Pancreas (tissue), 10 donors: ENCODE data around the gene RPSA. TPM values are rescaled to one million over a fixed set of nuclear protein-coding genes. Genes with fewer than 3 reads are reported as not detected.

ENCODE experiments used
- ATAC-seq, 4 donors: fragments of 200-7000 bp; cut with Tn5 transposase; one replicate each; pipeline versions ENCODE4 v1.8.0 to v1.9.1; 2020; ENCODE audit warnings: mild to moderate bottlenecking in 4 of 4, moderate library complexity in 4 of 4
- DNase-seq, 6 donors: peaks; one replicate each; pipeline ENCODE4 v3.0.0-alpha.2; 2020
- FAIRE-seq: peaks from 2 replicates; lab custom pipeline; 2012; peaks lifted over from hg19 to GRCh38; lab: Jason Lieb, UNC
- H3K27ac ChIP-seq, 4 donors: fragments of 200-600 bp; sonication (generic); 1 replicate in 3 of 4; 2 replicates in 1 of 4; pipeline versions ENCODE4 v1.5.0 to v1.8.0; 2020
- H3K27me3 ChIP-seq, 4 donors: fragments of 200-600 bp; one replicate each; pipeline ENCODE4 v1.8.0; 2021
- H3K36me3 ChIP-seq, 3 donors: fragments of 200-600 bp; sonication (generic) in 1 of 3; one replicate each; pipeline versions ENCODE4 v1.5.0 to v1.8.0; 2020 to 2021
- H3K4me1 ChIP-seq, 3 donors: fragments of 200-600 bp; one replicate each; pipeline ENCODE4 v1.8.0; 2021
- H3K4me3 ChIP-seq, 4 donors: fragments of 200-600 bp; sonication (generic) in 2 of 4; one replicate each; pipeline versions ENCODE4 v1.5.0 to v1.8.0; 2020 to 2021
- H3K9me3 ChIP-seq, 4 donors: fragments of 200-600 bp; one replicate each; pipeline ENCODE4 v1.8.0; 2021
- CTCF ChIP-seq, 4 donors: fragments of 200-600 bp; sonication (generic) in 3 of 4; IDR thresholded peaks; one replicate each; pipeline versions ENCODE4 v1.5.0 to v1.8.0; 2021; ENCODE audit warnings: antibody characterized with exemption in 4 of 4
- WGBS, 2 donors: extraction: QIAGEN DNeasy Blood & Tissue Kit; methylation state at CpG; one replicate each; pipeline ENCODE4 v1.1.7; 2013; 5-methylcytosine and 5-hydroxymethylcytosine counted together
- intact Hi-C, 3 donors: fragments of 100-400 bp; cut with DNase I; formaldehyde crosslinking; loops; one replicate each; pipeline versions ENCODE4 v1.11.1 to v1.14.2; 2022
- polyA plus RNA-seq, 2 donors: library from polyadenylated mRNA; stranded (reverse); fragments of 200-250 nt; gene quantifications; one replicate each; pipeline ENCODE4 v1.2.3, GENCODE V29; 2013
- total RNA-seq, 6 donors: library from RNA; stranded (reverse); fragmentation: NEBNext Ultra II Directional in 4 of 6; extraction: Animal tissue kit (Norgen Biotek cat#: 25700) in 4 of 6; gene quantifications; one replicate each; pipeline versions ENCODE4 v1.2.1 to v1.2.4, GENCODE V29; 2021 to 2023
- donor health status: healthy with polysubstance abuse.
- donor health status: DM: no; HTN: no; CAD: no; lungs with moderate emphysema.
- donor health status: DM: no; HTN: no; CAD: no.
- donor health status: control.
- donor health status: control.
- donor health status: Bipolar disorder and iron deficiency.
- donor health status: DM: yes; HTN: yes; CAD: no.
- donor health status: DM: no; HTN: no; CAD: no.
- donor health status: DM: no; HTN: no; CAD: no.
- donor health status: DM: yes; HTN: yes; CAD: no.

Gene RPSA
- total and polyA plus RNA-seq, 8 donors, result 540 to 1,016 (median 773) TPM

- no peak for ATAC-seq
- Histone ChIP-seq H3K27ac (no peak overlapping the region), H3K36me3 (no peaks in the 10 kb centered on the region), H3K27me3 (no peaks in the 10 kb centered on the region), H3K4me3 (no peak overlapping the region), H3K9me3 (no peaks in the 10 kb centered on the region), H3K4me1 (no peaks in the 10 kb centered on the region)
- DNase-seq, result no peak
- 0 to 87% methylated on average over 1 of the region's 1 CpG for WGBS, 2 donors
- no peak for FAIRE-seq
- TF ChIP-seq CTCF (IDR thresholded peaks at IDR 0.05), result no peak
- intact Hi-C loops, result no loop called here
Observed at GRCh38 chr3:39426312-39426711, 19.8 kb downstream of the RPSA start.

DNA sequence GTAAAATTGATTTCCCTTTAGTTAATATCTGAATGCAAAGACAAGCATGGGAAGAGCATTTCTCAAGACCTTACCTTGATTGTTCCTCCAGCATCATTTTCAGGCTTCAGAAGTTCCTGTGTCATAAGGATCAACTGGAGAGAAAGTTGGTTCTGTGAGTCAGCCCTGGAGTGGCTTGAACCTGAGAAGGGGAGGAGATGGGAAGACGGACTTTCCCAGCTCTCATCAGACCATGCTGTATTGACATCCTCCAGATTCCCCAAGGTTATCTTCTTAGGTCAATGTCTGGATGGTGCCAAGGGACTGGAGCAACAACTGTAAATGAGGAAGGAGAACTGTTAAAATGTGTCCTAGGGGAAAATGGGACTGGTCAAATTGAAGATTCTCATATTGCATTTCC lies 21.0 kb downstream of the RPSA start:
- Histone ChIP-seq H3K27me3 (no peaks in the 10 kb centered on the region), H3K4me3 (no peak overlapping the region), H3K4me1 (no peaks in the 10 kb centered on the region), H3K36me3 (no peaks in the 10 kb centered on the region), H3K27ac (no peak overlapping the region), H3K9me3 (no peaks in the 10 kb centered on the region)
- intact Hi-C loops, result no loop called here
- no peak for TF ChIP-seq CTCF (IDR thresholded peaks at IDR 0.05)
- 73 to 100% methylated on average over 1 of the region's 1 CpG for WGBS, 2 donors
- ATAC-seq (no peak), FAIRE-seq (no peak), DNase-seq (no peak)

DNA sequence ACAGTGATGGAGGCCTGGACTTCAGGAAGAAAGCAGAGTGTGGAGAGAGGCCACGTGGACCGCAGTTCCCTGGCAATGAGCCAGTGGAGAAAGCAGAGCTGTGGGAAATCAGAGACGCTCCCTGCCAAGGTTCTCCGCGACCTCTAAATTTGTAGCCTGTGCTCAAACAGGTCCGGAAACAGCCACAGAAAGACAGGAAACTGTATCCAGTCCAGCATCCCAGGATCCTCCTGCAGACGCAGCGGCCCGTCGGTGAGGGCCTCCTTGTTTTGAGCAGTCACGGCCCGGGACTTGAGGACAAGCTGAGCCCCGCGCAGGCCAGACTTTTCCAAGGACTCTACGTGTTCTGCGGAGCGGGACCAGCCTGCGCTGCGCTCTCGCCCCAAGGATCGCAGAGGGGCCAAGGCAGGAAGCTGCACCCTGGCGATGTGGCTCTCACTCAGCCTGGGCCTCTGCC lies 22.3 kb downstream of the RPSA start:
- Histone ChIP-seq H3K27ac (no peak overlapping the region), H3K9me3 (no peaks in the 10 kb centered on the region), H3K4me1 (no peaks in the 10 kb centered on the region), H3K36me3 (no peaks in the 10 kb centered on the region), H3K27me3 (no peaks in the 10 kb centered on the region), H3K4me3 (no peak overlapping the region)
- DNase-seq (no peak), ATAC-seq (no peak), FAIRE-seq (no peak)
- 65 to 66% methylated on average over 22 of the region's 22 CpGs for WGBS, 2 donors
- intact Hi-C loops, result no loop called here
- no peak for TF ChIP-seq CTCF (IDR thresholded peaks at IDR 0.05)

DNA sequence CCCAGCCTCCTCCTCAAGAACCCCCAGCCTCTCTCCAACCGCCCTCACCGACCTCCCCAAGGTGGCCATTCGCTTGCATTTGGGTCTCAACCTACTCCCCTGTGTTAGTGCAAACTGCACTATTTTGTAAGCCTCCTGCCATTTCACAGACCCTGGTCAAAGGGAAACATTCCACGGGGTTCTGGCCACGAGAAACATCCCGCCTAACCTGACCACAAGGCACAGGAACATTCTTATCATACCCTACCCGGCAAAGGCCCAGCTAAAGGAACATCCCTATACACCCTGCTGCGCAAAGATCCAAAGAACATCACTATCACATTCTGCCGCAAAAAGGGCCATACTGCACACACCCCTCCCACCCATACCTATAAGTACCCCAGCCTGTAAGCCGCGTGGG lies 22.9 kb downstream of the RPSA start:
- intact Hi-C loops, result no loop called here
- DNase-seq, result peak in 1 of 6 donors; percentile 1
- Histone ChIP-seq H3K27me3 (no peaks in the 10 kb centered on the region), H3K36me3 (no peaks in the 10 kb centered on the region), H3K27ac (no peak overlapping the region), H3K9me3 (no peaks in the 10 kb centered on the region), H3K4me1 (no peaks in the 10 kb centered on the region), H3K4me3 (no peak overlapping the region)
- ATAC-seq, result no peak
- no peak for FAIRE-seq
- 77 to 80% methylated on average over 11 of the region's 11 CpGs for WGBS, 2 donors
- TF ChIP-seq CTCF (IDR thresholded peaks at IDR 0.05), result no peak

- H3K9me3 ChIP-seq, result no peaks in the 10 kb centered on the region
- H3K4me1 ChIP-seq, result no peaks in the 10 kb centered on the region
- no peaks in the 10 kb centered on the region for H3K27me3 ChIP-seq
- 81 to 86% methylated on average over 5 of the region's 5 CpGs for WGBS, 2 donors
- FAIRE-seq (no peak), ATAC-seq (no peak), DNase-seq (no peak)
- H3K27ac ChIP-seq, result no peak overlapping the region
- no peak overlapping the region for H3K4me3 ChIP-seq
- H3K36me3 ChIP-seq, result no peaks in the 10 kb centered on the region
- TF ChIP-seq CTCF (IDR thresholded peaks at IDR 0.05), result no peak
- intact Hi-C loops, result no loop called here
Observed at GRCh38 chr3:39432342-39432741, 25.8 kb downstream of the RPSA start.
